HEK293 (cell line): ENCODE data around the gene TLE6.
A peak's percentile ranks its signal among the peaks of the same experiment; 100 is the strongest.

Source experiments
- GFI1B ChIP-seq: fragments of 450-650 bp; formaldehyde crosslinking; IDR thresholded peaks from 2 replicates; pipeline ENCODE4 v1.5.1; 2016; ENCODE audit warnings: missing biosample characterization, missing genetic modification characterization
- GLIS2 ChIP-seq: fragments of 450-650 bp; formaldehyde crosslinking; IDR thresholded peaks from 2 replicates; pipeline ENCODE4 v1.5.1; 2016; ENCODE audit warnings: missing biosample characterization, missing genetic modification characterization
- IKZF3 ChIP-seq: fragments of 450-650 bp; IDR thresholded peaks from 2 replicates; pipeline ENCODE4 v1.5.0; 2018; ENCODE audit warnings: missing biosample characterization, mild to moderate bottlenecking, missing genetic modification characterization, moderate library complexity
- KLF7 ChIP-seq: fragments of 450-650 bp; formaldehyde crosslinking; IDR thresholded peaks from 2 replicates; pipeline ENCODE4 v1.5.1; 2016; ENCODE audit warnings: missing biosample characterization, missing genetic modification characterization, borderline replicate concordance
- KLF9 ChIP-seq: fragments of 450-650 bp; formaldehyde crosslinking; IDR thresholded peaks from 2 replicates; pipeline ENCODE4 v1.5.1; 2016; ENCODE audit warnings: missing biosample characterization, missing genetic modification characterization, low read depth
- OVOL3 ChIP-seq: fragments of 450-650 bp; formaldehyde crosslinking; IDR thresholded peaks from 2 replicates; pipeline ENCODE4 v1.5.1; 2016; ENCODE audit warnings: missing biosample characterization, missing genetic modification characterization
- ZBTB8A ChIP-seq: fragments of 450-650 bp; formaldehyde crosslinking; IDR thresholded peaks from 2 replicates; pipeline ENCODE4 v1.5.1; 2016; ENCODE audit warnings: missing biosample characterization, missing genetic modification characterization
- ZFHX2 ChIP-seq: fragments of 450-650 bp; formaldehyde crosslinking; conservative IDR thresholded peaks from 2 replicates; pipeline ENCODE4 v1.5.1; 2016; ENCODE audit warnings: missing biosample characterization, missing genetic modification characterization
- ZFP3 ChIP-seq: fragments of 450-650 bp; formaldehyde crosslinking; IDR thresholded peaks from 2 replicates; pipeline ENCODE4 v1.5.1; 2016; ENCODE audit warnings: low read depth, missing biosample characterization, missing genetic modification characterization
- ZFP41 ChIP-seq: fragments of 450-650 bp; formaldehyde crosslinking; IDR thresholded peaks from 2 replicates; pipeline ENCODE4 v1.5.1; 2016; ENCODE audit warnings: missing biosample characterization, missing genetic modification characterization, borderline replicate concordance
- ZNF138 ChIP-seq: fragments of 450-650 bp; formaldehyde crosslinking; IDR thresholded peaks from 2 replicates; pipeline ENCODE4 v1.5.1; 2016; ENCODE audit warnings: missing biosample characterization, missing genetic modification characterization, borderline replicate concordance
- ZNF140 ChIP-seq: fragments of 450-650 bp; formaldehyde crosslinking; IDR thresholded peaks from 2 replicates; pipeline ENCODE4 v1.5.1; 2016; ENCODE audit warnings: missing biosample characterization, missing genetic modification characterization
- ZNF16 ChIP-seq: fragments of 450-650 bp; formaldehyde crosslinking; IDR thresholded peaks from 2 replicates; pipeline ENCODE4 v1.5.1; 2016; ENCODE audit warnings: low read depth, missing biosample characterization, missing genetic modification characterization
- ZNF24 ChIP-seq: fragments of 450-650 bp; formaldehyde crosslinking; IDR thresholded peaks from 2 replicates; pipeline ENCODE4 v1.5.1; 2016; ENCODE audit warnings: missing biosample characterization, missing genetic modification characterization
- ZNF292 ChIP-seq: fragments of 450-650 bp; formaldehyde crosslinking; IDR thresholded peaks from 2 replicates; pipeline ENCODE4 v1.5.1; 2016; ENCODE audit warnings: low read depth, missing biosample characterization, missing genetic modification characterization, borderline replicate concordance
- ZNF354C ChIP-seq: fragments of 450-650 bp; formaldehyde crosslinking; IDR thresholded peaks from 2 replicates; pipeline ENCODE4 v1.5.1; 2016; ENCODE audit warnings: missing biosample characterization, missing genetic modification characterization, low read depth, borderline replicate concordance
- ZNF514 ChIP-seq: fragments of 450-650 bp; formaldehyde crosslinking; IDR thresholded peaks from 2 replicates; pipeline ENCODE4 v1.5.1; 2016; ENCODE audit warnings: missing biosample characterization, missing genetic modification characterization
- ZNF529 ChIP-seq: fragments of 450-650 bp; formaldehyde crosslinking; IDR thresholded peaks from 2 replicates; pipeline ENCODE4 v1.5.1; 2017; ENCODE audit warnings: missing genetic modification characterization, missing biosample characterization; ENCODE audit not compliant: insufficient replicate concordance
- ZNF548 ChIP-seq: fragments of 450-650 bp; formaldehyde crosslinking; IDR thresholded peaks from 2 replicates; pipeline ENCODE4 v1.5.1; 2016; ENCODE audit warnings: missing biosample characterization, missing genetic modification characterization
- ZNF621 ChIP-seq: fragments of 450-650 bp; formaldehyde crosslinking; IDR thresholded peaks from 2 replicates; pipeline ENCODE4 v1.5.1; 2017; ENCODE audit warnings: missing biosample characterization, missing genetic modification characterization
- ZNF76 ChIP-seq: fragments of 450-650 bp; formaldehyde crosslinking; IDR thresholded peaks from 2 replicates; pipeline ENCODE4; 2016; ENCODE audit warnings: low read depth, missing biosample characterization, missing genetic modification characterization, borderline replicate concordance
- ZNF843 ChIP-seq: fragments of 450-650 bp; formaldehyde crosslinking; IDR thresholded peaks from 2 replicates; pipeline ENCODE4 v1.5.1; 2016; ENCODE audit warnings: missing biosample characterization, missing genetic modification characterization
- ZXDB ChIP-seq: fragments of 450-650 bp; formaldehyde crosslinking; IDR thresholded peaks from 2 replicates; pipeline ENCODE4 v1.5.1; 2016; ENCODE audit warnings: missing biosample characterization, missing genetic modification characterization
- TF ChIP-seq, protein P1 (sequence below): fragments of 450-650 bp; formaldehyde crosslinking; IDR thresholded peaks from 2 replicates; pipeline ENCODE4 v1.5.1; 2016; ENCODE audit warnings: missing biosample characterization, missing genetic modification characterization
- TF ChIP-seq, protein P2 (sequence below): IDR thresholded peaks from 2 replicates; pipeline ENCODE4 v1.6.1; 2011; ENCODE audit warnings: mild to moderate bottlenecking, low read depth, low read length, borderline replicate concordance
- TF ChIP-seq, protein P3 (sequence below): fragments of 450-650 bp; formaldehyde crosslinking; IDR thresholded peaks from 2 replicates; pipeline ENCODE4 v1.5.1; 2016; ENCODE audit warnings: missing biosample characterization, missing genetic modification characterization
- TF ChIP-seq, protein P4 (sequence below): fragments of 450-650 bp; formaldehyde crosslinking; IDR thresholded peaks from 2 replicates; pipeline ENCODE4 v1.5.1; 2016; ENCODE audit warnings: missing biosample characterization, missing genetic modification characterization
- TF ChIP-seq, protein P5 (sequence below): fragments of 450-650 bp; formaldehyde crosslinking; IDR thresholded peaks from 2 replicates; pipeline ENCODE4 v1.5.1; 2017; ENCODE audit warnings: missing biosample characterization, missing genetic modification characterization
- TF ChIP-seq, protein P6 (sequence below): fragments of 450-650 bp; formaldehyde crosslinking; IDR thresholded peaks from 2 replicates; pipeline ENCODE4 v1.5.1; 2016; ENCODE audit warnings: missing biosample characterization, missing genetic modification characterization

Gene TLE6

DNA sequence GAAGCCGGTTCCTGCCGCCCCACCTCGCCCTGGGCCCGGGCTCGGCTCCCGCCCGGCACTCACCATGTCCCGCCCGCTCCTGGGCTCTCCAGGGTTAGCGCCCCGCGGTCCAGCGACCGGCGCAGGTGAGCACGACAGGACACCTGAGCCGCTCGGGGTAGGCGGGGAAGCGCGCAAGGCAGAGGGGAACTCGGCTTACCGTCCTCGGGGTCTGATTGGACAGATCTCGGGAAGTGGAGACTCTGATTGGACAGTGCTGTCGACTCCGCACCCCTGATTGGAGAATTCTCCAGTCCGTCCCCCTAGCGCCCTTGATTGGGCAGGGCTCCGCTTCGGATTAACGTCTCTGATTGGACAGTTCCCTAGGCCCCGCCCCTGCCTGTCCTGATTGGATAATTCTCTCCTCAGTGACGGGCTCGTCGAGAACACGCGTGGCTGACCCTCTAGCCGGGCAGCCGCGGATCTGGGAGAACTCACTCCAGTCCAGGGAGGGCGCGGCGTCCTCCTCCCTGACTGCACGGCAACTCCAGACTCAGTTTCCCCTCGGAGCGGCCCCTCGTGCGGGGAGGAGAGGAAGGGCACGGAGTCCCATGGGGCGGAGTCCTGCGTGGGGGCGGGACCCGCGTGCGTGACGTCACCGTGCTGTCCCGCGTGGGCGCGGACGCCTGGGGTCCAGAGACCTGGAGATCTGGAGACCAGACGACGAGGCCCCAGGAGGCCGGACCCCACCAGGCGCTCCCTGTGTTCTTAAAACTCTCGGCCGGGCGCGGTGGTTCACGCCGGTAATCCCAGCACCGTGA is 32.4 kb upstream of the TLE6 start, which contains the start of gene ZNF77 (continued):
- TF ChIP-seq OVOL3 (tag by site-specific recombination) (0 out of 2 replicates have a peak, but pooled peaks have one; percentile 48), ZNF16 (no peak), KLF9 (tag by site-specific recombination) (peak; percentile 90), ZNF843 (tag by site-specific recombination) (peak; percentile 67), ZFHX2 (tag by site-specific recombination) (peak; percentile 88), ZBTB8A (tag by site-specific recombination) (peak; percentile 98), GFI1B (tag by site-specific recombination) (no peak), GLIS2 (tag by site-specific recombination) (peak; percentile 79), ZNF529 (tag by site-specific recombination) (no peak), ZNF548 (tag by site-specific recombination) (no peak), ZNF621 (tag by site-specific recombination) (no peak), ZNF24 (0 out of 2 replicates have a peak, but pooled peaks have one; percentile 69), ZNF292 (no peak), ZNF354C (no peak), ZFP3 (no peak), ZFP41 (tag by site-specific recombination) (no peak), ZNF138 (no peak), ZNF140 (tag by site-specific recombination) (no peak), ZNF76 (tag by site-specific recombination) (peak; percentile 45; the same call in 1 of the 2 replicates), ZXDB (tag by site-specific recombination) (peak; percentile 88), ZNF514 (no peak), KLF7 (0 out of 2 replicates have a peak, but pooled peaks have one; percentile 58), IKZF3 (tag by site-specific recombination) (peak; percentile 72; the same call in 1 of the 2 replicates)
- TF ChIP-seq, protein P1, sequence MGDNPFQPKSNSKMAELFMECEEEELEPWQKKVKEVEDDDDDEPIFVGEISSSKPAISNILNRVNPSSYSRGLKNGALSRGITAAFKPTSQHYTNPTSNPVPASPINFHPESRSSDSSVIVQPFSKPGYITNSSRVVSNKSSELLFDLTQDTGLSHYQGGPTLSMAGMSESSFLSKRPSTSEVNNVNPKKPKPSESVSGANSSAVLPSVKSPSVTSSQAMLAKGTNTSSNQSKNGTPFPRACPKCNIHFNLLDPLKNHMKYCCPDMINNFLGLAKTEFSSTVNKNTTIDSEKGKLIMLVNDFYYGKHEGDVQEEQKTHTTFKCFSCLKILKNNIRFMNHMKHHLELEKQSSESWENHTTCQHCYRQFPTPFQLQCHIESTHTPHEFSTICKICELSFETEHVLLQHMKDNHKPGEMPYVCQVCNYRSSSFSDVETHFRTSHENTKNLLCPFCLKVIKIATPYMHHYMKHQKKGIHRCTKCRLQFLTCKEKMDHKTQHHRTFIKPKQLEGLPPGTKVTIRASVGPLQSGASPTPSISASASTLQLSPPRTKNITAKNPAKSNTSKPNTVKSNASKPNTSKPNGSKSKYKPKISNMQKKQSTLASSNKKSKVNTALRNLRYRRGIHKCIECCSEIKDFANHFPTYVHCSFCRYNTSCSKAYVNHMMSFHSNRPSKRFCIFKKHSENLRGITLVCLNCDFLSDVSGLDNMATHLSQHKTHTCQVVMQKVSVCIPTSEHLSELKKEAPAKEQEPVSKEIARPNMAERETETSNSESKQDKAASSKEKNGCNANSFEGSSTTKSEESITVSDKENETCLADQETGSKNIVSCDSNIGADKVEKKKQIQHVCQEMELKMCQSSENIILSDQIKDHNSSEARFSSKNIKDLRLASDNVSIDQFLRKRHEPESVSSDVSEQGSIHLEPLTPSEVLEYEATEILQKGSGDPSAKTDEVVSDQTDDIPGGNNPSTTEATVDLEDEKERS (tag by site-specific recombination) = 0 out of 2 replicates have a peak, but pooled peaks have one; percentile 31
- TF ChIP-seq, protein P2, sequence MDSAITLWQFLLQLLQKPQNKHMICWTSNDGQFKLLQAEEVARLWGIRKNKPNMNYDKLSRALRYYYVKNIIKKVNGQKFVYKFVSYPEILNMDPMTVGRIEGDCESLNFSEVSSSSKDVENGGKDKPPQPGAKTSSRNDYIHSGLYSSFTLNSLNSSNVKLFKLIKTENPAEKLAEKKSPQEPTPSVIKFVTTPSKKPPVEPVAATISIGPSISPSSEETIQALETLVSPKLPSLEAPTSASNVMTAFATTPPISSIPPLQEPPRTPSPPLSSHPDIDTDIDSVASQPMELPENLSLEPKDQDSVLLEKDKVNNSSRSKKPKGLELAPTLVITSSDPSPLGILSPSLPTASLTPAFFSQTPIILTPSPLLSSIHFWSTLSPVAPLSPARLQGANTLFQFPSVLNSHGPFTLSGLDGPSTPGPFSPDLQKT = no peak
- TF ChIP-seq, protein P3, sequence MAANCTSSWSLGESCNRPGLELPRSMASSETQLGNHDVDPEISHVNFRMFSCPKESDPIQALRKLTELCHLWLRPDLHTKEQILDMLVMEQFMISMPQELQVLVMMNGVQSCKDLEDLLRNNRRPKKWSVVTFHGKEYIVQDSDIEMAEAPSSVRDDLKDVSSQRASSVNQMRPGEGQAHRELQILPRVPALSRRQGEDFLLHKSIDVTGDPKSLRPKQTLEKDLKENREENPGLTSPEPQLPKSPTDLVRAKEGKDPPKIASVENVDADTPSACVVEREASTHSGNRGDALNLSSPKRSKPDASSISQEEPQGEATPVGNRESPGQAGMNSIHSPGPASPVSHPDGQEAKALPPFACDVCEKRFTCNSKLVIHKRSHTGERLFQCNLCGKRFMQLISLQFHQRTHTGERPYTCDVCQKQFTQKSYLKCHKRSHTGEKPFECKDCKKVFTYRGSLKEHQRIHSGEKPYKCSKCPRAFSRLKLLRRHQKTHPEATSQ = peak; percentile 82
- TF ChIP-seq, protein P4, sequence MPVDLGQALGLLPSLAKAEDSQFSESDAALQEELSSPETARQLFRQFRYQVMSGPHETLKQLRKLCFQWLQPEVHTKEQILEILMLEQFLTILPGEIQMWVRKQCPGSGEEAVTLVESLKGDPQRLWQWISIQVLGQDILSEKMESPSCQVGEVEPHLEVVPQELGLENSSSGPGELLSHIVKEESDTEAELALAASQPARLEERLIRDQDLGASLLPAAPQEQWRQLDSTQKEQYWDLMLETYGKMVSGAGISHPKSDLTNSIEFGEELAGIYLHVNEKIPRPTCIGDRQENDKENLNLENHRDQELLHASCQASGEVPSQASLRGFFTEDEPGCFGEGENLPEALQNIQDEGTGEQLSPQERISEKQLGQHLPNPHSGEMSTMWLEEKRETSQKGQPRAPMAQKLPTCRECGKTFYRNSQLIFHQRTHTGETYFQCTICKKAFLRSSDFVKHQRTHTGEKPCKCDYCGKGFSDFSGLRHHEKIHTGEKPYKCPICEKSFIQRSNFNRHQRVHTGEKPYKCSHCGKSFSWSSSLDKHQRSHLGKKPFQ (tag by site-specific recombination) = no peak
- TF ChIP-seq, protein P5, sequence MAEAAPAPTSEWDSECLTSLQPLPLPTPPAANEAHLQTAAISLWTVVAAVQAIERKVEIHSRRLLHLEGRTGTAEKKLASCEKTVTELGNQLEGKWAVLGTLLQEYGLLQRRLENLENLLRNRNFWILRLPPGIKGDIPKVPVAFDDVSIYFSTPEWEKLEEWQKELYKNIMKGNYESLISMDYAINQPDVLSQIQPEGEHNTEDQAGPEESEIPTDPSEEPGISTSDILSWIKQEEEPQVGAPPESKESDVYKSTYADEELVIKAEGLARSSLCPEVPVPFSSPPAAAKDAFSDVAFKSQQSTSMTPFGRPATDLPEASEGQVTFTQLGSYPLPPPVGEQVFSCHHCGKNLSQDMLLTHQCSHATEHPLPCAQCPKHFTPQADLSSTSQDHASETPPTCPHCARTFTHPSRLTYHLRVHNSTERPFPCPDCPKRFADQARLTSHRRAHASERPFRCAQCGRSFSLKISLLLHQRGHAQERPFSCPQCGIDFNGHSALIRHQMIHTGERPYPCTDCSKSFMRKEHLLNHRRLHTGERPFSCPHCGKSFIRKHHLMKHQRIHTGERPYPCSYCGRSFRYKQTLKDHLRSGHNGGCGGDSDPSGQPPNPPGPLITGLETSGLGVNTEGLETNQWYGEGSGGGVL (tag by site-specific recombination) = no peak
- TF ChIP-seq, protein P6, sequence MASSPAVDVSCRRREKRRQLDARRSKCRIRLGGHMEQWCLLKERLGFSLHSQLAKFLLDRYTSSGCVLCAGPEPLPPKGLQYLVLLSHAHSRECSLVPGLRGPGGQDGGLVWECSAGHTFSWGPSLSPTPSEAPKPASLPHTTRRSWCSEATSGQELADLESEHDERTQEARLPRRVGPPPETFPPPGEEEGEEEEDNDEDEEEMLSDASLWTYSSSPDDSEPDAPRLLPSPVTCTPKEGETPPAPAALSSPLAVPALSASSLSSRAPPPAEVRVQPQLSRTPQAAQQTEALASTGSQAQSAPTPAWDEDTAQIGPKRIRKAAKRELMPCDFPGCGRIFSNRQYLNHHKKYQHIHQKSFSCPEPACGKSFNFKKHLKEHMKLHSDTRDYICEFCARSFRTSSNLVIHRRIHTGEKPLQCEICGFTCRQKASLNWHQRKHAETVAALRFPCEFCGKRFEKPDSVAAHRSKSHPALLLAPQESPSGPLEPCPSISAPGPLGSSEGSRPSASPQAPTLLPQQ = peak; percentile 89
